GM12875 (cell line): Measurements from ENCODE around the gene MPPED2.

Source experiments
- H3K4me3 ChIP-seq: one replicate; pipeline ENCODE4 v1.5.1; 2011; ENCODE audit warnings: low read depth, low read length, control low read depth
- CTCF ChIP-seq: IDR thresholded peaks from 2 replicates; pipeline ENCODE4 v1.5.1; 2011; ENCODE audit warnings: low read depth, mild to moderate bottlenecking, control low read depth, inconsistent platforms, low read length, moderate library complexity, borderline replicate concordance; ENCODE audit not compliant: insufficient read depth

MPPED2 gene

DNA sequence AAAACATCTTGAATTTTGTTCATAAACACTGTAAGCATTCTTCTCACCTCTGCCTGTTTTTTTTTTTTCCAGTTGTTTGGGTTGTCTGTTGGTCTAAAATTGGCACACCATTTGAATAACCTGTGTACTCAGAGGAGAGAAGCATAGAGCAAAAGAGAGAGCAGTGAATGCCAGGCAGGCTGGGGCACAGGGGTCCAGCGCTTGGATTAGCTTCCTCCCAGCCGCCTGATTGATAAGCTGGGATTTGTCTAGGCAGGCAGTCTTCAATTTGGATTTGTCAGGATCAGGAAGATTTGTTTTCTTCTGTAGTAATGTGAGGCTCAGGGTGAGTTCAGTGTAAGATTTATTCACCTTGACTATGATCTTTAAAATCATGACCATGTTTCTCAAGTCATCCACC is 204.3 kb downstream of the MPPED2 start:
- no peak for TF ChIP-seq CTCF
- H3K4me3 ChIP-seq: no peak overlapping the region

DNA sequence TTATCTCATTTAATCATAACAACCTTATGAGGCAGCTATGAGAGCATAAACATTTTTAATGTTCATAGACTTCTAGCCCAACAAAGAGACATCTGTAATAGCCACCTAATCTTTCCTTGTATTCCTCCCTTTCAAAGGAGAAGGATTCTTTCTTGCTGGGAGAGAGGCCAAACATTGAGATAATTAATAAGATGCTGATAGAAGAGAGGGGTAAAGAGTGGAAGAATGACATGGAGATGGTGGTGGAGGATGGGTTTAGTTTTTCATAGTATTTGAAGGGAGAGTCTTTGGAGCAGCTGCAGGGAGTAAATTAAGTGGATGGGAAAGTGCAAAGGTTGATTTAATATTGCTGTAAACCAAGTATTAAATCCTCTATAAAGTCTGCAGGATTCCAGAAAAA is 205.3 kb downstream of the MPPED2 start:
- no peak overlapping the region for H3K4me3 ChIP-seq
- no peak for TF ChIP-seq CTCF

DNA sequence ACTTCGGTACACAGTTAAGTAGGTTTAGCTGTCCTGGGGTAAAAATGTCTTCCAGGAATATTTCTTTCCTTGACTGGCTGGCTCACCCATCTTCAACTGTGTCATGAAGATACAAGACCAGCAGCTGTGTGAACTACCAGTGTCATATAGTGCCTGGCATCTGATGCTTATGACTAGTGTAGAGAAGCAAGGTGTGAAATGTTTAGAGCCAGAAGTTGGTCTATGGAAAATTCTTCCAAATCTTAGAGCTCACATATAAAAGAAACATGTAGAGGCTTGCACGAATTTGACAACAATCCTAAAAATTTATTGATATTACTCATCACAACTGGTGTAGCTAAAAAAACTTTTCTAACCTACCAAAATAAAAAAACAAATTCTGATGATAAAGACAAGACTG is 208.8 kb downstream of the MPPED2 start:
- no peak for TF ChIP-seq CTCF
- no peak overlapping the region for H3K4me3 ChIP-seq

DNA sequence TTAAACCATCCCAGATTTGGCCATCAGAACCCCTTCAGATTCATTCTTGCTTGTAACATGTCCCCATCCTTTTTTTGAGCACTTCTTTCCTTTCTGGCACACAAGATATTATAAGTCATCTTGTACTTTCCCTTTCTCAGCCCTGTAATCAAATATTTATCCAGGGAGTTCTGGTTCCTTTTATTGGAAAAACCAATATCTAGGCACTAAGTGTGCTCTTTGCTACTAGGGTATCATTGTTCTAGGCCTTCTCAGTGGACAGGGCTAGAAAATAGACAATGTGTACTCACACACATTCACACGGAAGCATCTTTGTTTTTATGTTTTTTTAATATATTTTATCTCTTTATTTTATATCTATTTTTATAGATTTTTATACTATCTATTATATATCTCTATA is 216.0 kb downstream of the MPPED2 start:
- no peak for TF ChIP-seq CTCF
- H3K4me3 ChIP-seq: no peak overlapping the region

DNA sequence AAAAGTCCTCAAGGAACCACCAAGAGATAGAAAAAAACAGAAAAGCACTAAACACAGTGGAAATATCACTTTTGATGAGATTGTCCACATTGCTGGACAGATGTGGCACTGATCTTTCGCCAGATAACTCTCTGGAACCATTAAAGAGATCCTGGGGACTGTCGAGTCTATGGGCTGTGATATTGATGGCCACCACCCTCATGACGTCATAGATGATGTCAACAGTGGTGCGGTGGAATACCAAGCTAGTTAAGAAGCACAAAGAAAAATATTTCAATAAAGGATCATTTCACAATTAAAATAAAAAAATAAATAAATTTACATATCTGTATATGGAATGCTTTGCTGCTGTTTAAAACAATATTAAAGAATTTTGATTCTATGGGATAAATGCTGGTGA is 217.8 kb downstream of the MPPED2 start:
- no peak for TF ChIP-seq CTCF
- no peak overlapping the region for H3K4me3 ChIP-seq

- TF ChIP-seq CTCF: no peak
Observed at GRCh38 chr11:30365793-30366517, 220.2 kb downstream of the MPPED2 start.

DNA sequence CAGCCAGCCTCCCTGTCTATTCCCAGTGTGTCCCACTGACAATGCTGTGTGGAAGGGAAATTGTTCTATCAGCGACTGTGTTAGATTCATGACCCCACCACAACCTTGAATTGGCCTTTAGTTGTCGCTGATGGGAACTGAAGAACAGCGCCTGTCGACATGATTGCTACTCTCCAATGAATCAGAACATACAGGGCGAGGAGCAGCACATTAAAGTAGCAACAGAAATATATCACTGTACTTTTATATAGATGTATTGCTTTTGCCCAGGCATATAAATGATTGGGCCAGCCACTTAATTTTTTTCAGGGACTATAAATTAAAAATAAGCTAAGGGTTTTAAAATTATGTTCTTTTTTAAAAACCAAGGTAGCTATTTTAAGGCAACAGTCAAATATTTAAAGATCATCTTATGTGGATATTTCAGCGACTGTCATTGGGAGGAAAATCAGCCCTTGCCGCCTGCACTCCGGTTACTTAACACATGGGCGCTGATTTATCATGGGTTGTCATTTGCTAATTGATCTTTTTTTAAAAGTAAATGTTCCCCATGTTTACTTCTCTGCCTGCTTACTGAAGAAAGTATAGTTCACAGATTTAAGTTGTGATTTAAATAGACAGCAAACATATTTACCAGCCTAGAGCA is 221.2 kb downstream of the MPPED2 start:
- TF ChIP-seq CTCF: no peak
- no peak overlapping the region for H3K4me3 ChIP-seq

More at GRCh38 chr11:30365793-30366517, 220.2 kb downstream of the MPPED2 start:
- H3K4me3 ChIP-seq: no peak overlapping the region
